Large intestine (tissue), 3 donors: ENCODE results near the gene HDLBP. TPM values are rescaled to one million over a fixed set of nuclear protein-coding genes. Genes with fewer than 3 reads are reported as not detected.
"Not testable (repeated sequence)": the region's sequence is repeated elsewhere in the genome, so short reads cannot be mapped to it uniquely, and the experiment has no call there.

Source experiments
- DNase-seq, 2 donors: peaks; one replicate each; pipeline versions ENCODE4 v3.0.0 to v3.0.0-alpha.2; 2013
- H3K27ac ChIP-seq: one replicate; pipeline ENCODE4 v1.5.1; 2013; ENCODE audit warnings: low read length
- H3K27me3 ChIP-seq: 2 replicates; pipeline ENCODE4 v1.6.1; 2013; ENCODE audit warnings: low read length; ENCODE audit not compliant: control insufficient read depth, insufficient read depth
- H3K36me3 ChIP-seq: 2 replicates; pipeline ENCODE4 v1.6.1; 2013; ENCODE audit warnings: low read length; ENCODE audit not compliant: control insufficient read depth, insufficient read depth
- H3K4me1 ChIP-seq: one replicate; pipeline ENCODE4 v1.6.1; 2013; ENCODE audit warnings: low read length; ENCODE audit not compliant: control insufficient read depth, insufficient read depth
- H3K4me3 ChIP-seq: one replicate; pipeline ENCODE4 v1.5.1; 2013; ENCODE audit warnings: low read length
- H3K9me3 ChIP-seq: one replicate; pipeline ENCODE4 v1.6.1; 2013; ENCODE audit warnings: mild to moderate bottlenecking, low read depth, low read length, moderate library complexity; ENCODE audit not compliant: control insufficient read depth
- WGBS: methylation state at CpG from one replicate; pipeline ENCODE4 v1.1.5; 2013; ENCODE audit warnings: low lambda C conversion rate; ENCODE audit not compliant: insufficient coverage; 5-methylcytosine and 5-hydroxymethylcytosine counted together
- polyA plus RNA-seq: library from polyadenylated mRNA; unstranded; fragments of 120-200 nt; gene quantifications from one replicate; pipeline ENCODE4 v1.2.1, GENCODE V29; 2013

The HDLBP gene
- polyA plus RNA-seq, 1 donor = 390 TPM

GRCh38 chr2:241318830-241319229 is 3.4 kb upstream of the HDLBP start:
- no CpG with 5 or more reads among the region's 6 CpGs for WGBS
- H3K36me3 ChIP-seq, H3K4me3 ChIP-seq, H3K9me3 ChIP-seq, H3K27ac ChIP-seq, DNase-seq, H3K27me3 ChIP-seq: not testable (repeated sequence)
- H3K4me1 ChIP-seq = peaks cover 11% of the 10 kb centered on the region

GRCh38 chr2:241317391-241317790 is 1.9 kb upstream of the HDLBP start:
- H3K4me3 ChIP-seq = peak overlapping the region; percentile 97
- H3K27me3 ChIP-seq = no peaks in the 10 kb centered on the region
- DNase-seq = no peak
- H3K36me3 ChIP-seq = no peaks in the 10 kb centered on the region
- WGBS = no CpG with 5 or more reads among the region's 4 CpGs
- H3K27ac ChIP-seq = peak overlapping the region; percentile 90
- H3K4me1 ChIP-seq = peaks cover 14% of the 10 kb centered on the region
- H3K9me3 ChIP-seq = no peaks in the 10 kb centered on the region

GRCh38 chr2:241316825-241317224 is 1.4 kb upstream of the HDLBP start:
- Histone ChIP-seq H3K27ac (peak overlapping the region; percentile 90), H3K9me3 (no peaks in the 10 kb centered on the region), H3K27me3 (no peaks in the 10 kb centered on the region), H3K36me3 (no peaks in the 10 kb centered on the region), H3K4me1 (peaks cover 14% of the 10 kb centered on the region), H3K4me3 (peak overlapping the region; percentile 97)
- WGBS = 31% methylated on average over 2 of the region's 4 CpGs
- no peak for DNase-seq

GRCh38 chr2:241315879-241316631 is 583 bp upstream of the HDLBP start, which contains the start of gene SEPTIN2:
TSS of gene SEPTIN2 (plus strand) at chr2:241315925. CDS start at chr2:241324233, 8,308 bp downstream.
- peak in 1 of 2 donors; percentile 90 for DNase-seq
- Histone ChIP-seq H3K4me3 (peak within 1 kb of the TSS; percentile 97), H3K9me3 (no peaks in the 10 kb centered on the region), H3K36me3 (no peaks in the 10 kb centered on the region), H3K27me3 (no peaks in the 10 kb centered on the region), H3K4me1 (peaks cover 14% of the 10 kb centered on the region), H3K27ac (peak within 1 kb of the TSS; percentile 95)
- no CpG with 5 or more reads among the region's 75 CpGs for WGBS

- H3K27me3 ChIP-seq = no peaks in the 10 kb centered on the region
- H3K4me3 ChIP-seq = peak overlapping the region; percentile 81
- no peaks in the 10 kb centered on the region for H3K9me3 ChIP-seq
- peak overlapping the region; percentile 95 for H3K27ac ChIP-seq
- WGBS = no CpG with 5 or more reads among the region's 38 CpGs
- DNase-seq = no peak
- H3K4me1 ChIP-seq = peaks cover 16% of the 10 kb centered on the region
- H3K36me3 ChIP-seq = no peaks in the 10 kb centered on the region
Measured at GRCh38 chr2:241314226-241315092, 1.0 kb downstream of the HDLBP start.

- Histone ChIP-seq H3K9me3 (no peaks in the 10 kb centered on the region), H3K27ac (no peak overlapping the region), H3K27me3 (no peaks in the 10 kb centered on the region), H3K4me1 (peaks cover 16% of the 10 kb centered on the region), H3K4me3 (no peak overlapping the region), H3K36me3 (no peaks in the 10 kb centered on the region)
- peak in 1 of 2 donors; percentile 56 for DNase-seq
- 100% methylated on average over 1 of the region's 8 CpGs for WGBS
Measured at GRCh38 chr2:241313543-241314095, 1.9 kb downstream of the HDLBP start.

- peaks cover 6% of the 10 kb centered on the region for H3K4me1 ChIP-seq
Measured at GRCh38 chr2:241312082-241312481, 3.4 kb downstream of the HDLBP start.

GRCh38 chr2:241310917-241311566 is 4.4 kb downstream of the HDLBP start:
- H3K9me3 ChIP-seq = no peaks in the 10 kb centered on the region
- 98% methylated on average over 6 of the region's 13 CpGs for WGBS
- H3K36me3 ChIP-seq = no peaks in the 10 kb centered on the region
- H3K4me1 ChIP-seq = peaks cover 6% of the 10 kb centered on the region
- no peaks in the 10 kb centered on the region for H3K27me3 ChIP-seq
- no peak overlapping the region for H3K27ac ChIP-seq
- H3K4me3 ChIP-seq = no peak overlapping the region
- DNase-seq = no peak

More at GRCh38 chr2:241312082-241312481, 3.4 kb downstream of the HDLBP start:
- Histone ChIP-seq H3K27me3 (no peaks in the 10 kb centered on the region), H3K4me3 (no peak overlapping the region), H3K27ac (no peak overlapping the region), H3K36me3 (no peaks in the 10 kb centered on the region), H3K9me3 (no peaks in the 10 kb centered on the region)
- WGBS = 100% methylated on average over 1 of the region's 4 CpGs
- no peak for DNase-seq

- H3K36me3 ChIP-seq = no peaks in the 10 kb centered on the region
- no peaks in the 10 kb centered on the region for H3K27me3 ChIP-seq
- no CpG with 5 or more reads among the region's 2 CpGs for WGBS
- peaks cover 6% of the 10 kb centered on the region for H3K4me1 ChIP-seq
- no peaks in the 10 kb centered on the region for H3K9me3 ChIP-seq
- H3K27ac ChIP-seq = no peak overlapping the region
- no peak overlapping the region for H3K4me3 ChIP-seq
- DNase-seq = no peak
Measured at GRCh38 chr2:241309684-241310117, 5.8 kb downstream of the HDLBP start.
